ENCODE data around the gene MRPL41. TPM values are rescaled to one million over a fixed set of nuclear protein-coding genes. Genes with fewer than 3 reads are reported as not detected.

Gene MRPL41
- polyA plus RNA-seq = 9.4 and 28.4 TPM in 2 replicates

DNA sequence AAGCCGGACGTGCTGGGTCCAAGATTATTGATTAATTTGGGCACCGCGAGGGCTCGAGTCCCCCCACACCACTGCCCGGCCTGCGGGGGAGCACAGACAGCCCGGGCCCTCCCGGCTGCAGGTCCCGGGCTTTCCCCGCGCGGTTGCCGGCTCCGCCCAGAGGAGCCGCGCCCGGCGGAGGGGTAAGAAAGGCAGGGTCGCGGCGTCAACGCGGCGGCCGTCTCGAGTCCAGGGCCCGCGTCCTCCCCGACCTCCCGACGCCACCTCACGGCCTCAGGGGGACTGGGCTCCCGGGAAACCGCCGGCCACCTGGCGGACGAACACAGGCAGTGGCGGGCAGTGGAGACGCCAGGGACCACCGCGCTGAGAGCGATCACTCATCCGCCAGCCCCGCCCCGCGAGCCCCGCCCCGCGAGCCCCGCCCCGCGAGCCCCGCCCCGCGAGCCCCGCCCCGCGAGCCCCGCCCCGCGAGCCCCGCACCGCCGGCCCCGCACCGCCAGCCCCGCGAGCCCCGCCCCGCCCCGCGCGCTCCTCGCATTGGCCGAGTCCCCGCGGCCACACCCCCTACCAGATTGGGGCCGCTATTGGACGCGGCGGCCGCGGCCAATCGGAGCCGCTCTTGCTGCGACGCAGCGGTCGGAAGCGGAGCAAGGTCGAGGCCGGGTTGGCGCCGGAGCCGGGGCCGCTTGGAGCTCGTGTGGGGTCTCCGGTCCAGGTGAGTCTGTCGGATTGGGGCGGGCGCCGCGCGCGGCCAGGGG, at the start of gene MRPL41:
TSS of gene MRPL41 (plus strand) at position 616 of the 758 bp plus-strand sequence. CDS start 203 bp downstream, outside the sequence.

DNA sequence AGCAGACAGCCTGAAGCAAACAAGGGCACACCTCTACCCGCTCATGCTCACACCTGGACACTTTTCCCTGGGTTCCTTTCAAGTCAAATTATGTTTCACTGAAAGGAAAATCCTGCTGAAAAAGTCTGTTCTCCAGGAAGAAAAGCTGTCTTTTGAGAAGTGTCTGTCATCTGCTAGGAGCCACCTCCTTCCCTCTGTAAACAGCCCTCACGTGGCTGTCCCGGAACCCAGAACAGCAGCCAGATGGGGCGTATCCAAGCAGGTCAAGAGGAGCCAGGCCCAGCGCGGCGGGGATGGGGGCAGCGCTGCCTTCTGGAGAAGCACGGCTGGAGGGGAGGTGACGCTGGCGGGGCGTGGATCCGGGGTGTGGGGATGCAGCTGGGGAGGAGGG, 1.5 kb upstream of the MRPL41 start, which contains the start of gene PNPLA7:
TSS of gene PNPLA7 (minus strand) at position 172 of the 391 bp plus-strand sequence. CDS start 205 bp downstream, outside the sequence.

DNA sequence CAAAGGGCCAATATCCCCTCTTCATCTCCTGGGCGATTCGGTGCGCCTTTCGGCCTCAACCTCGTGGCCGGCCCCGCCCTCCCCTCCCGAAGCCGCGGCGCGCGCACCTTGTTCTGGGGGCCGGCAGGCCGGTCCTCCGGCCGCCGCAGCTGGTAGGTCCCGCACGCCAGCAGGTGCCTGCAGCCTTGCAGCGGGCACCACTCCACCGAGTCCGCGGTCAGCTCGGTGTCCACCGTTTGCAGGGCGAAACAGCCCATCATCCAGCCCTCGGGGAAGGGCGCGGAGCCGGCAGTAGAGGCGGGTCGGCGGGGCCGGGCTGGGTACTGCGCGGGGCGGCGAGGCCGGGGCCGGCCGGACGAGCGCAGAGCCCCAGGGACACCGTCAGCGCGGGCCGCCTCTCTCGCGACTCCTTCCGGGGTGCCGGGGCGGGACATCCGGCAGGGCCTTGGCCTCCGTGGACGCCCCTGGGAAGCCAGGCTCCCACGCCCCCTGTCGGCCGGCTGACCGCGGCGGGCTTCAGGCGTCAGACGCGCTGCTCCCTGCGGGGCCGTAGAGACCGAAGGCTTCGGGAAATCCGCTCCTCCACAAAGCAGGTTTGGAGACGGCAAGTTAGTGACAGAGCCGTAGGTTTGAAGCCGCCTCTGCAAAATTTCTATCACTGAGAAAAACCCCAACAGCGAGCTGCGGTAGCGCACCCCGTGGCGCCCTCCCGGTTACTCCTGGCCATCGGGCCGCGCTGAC, 27.0 kb downstream of the MRPL41 start, which contains the start of gene DPH7:
TSS of gene DPH7 (minus strand) at position 408 of the 741 bp plus-strand sequence. CDS start at position 260, 148 bp downstream.

DNA sequence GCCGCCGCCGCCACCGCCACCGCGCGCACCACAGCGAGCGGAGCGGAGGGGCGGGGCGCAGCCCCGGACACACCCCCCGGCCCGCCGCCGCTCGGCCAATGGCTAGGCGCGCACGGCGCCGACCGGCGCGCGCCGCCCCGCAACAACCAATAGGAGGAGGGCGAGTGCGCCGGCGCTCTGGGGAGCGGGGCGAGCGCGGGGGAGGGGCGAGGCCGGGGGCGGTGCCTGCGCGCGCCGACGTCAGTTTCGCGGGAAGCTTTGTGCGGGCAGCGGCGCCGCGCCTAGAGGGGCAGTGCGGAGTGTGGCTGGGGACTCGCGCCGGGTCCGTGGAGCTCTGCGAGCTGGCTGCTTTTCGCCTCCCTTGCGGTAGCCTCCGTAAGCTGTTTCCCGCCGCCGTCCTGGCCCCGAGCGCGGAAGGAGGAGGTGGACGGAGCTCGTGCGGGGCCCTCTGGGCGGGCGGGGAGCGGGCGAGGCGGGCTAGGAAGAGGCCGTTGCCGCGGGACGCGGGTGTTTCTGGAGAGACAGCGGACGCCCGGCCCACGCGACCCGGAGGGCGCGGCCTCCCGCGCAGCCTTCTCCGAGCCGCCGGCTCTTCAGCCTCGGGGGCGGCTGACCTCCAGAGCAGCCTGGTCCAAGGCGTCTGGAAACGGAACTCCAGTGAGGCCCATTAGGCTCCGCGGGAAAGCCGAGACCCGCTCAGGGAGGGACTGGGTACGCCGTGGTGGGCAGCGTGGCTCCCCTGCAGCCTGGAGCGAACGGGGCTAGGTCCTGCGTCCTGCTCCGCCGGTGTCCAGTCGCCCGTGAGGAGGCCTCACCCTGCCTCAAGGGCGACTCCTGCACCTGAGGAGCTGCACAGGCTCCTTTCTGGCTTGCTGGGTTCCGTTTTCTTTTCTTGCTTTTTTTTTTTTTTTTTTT, 39.0 kb downstream of the MRPL41 start, which contains the start of gene ZMYND19:
TSS of gene ZMYND19 (minus strand) at position 44 of the 915 bp plus-strand sequence. CDS start 249 bp downstream, outside the sequence.

Other genes starting within 250 kb of the MRPL41 start
- gene NRARP, start 249.6 kb upstream of the MRPL41 start, polyA plus RNA-seq = not detected in 2 replicates
- 1.2 TPM in 1 of 2 replicates, not detected in the other for gene EXD3, start 128.7 kb upstream of the MRPL41 start, polyA plus RNA-seq
- gene NOXA1, start 128.5 kb upstream of the MRPL41 start, polyA plus RNA-seq = not detected in 2 replicates
- gene ENTPD8, start 110.5 kb upstream of the MRPL41 start, polyA plus RNA-seq = not detected in 2 replicates
- gene NSMF, start 92.5 kb upstream of the MRPL41 start, polyA plus RNA-seq = 0.07 and 0.43 TPM in 2 replicates
- gene PNPLA7, start 1.5 kb upstream of the MRPL41 start, polyA plus RNA-seq = 1.1 TPM in 1 of 2 replicates, not detected in the other
- gene DPH7, start 27.0 kb downstream of the MRPL41 start, polyA plus RNA-seq = 2.9 and 3.4 TPM in 2 replicates
- gene ZMYND19, start 38.6 kb downstream of the MRPL41 start, polyA plus RNA-seq = 5.3 and 7.3 TPM in 2 replicates
- 2.4 TPM in 1 of 2 replicates, not detected in the other for gene ARRDC1, start 53.8 kb downstream of the MRPL41 start, polyA plus RNA-seq
- 6.5 and 11.2 TPM in 2 replicates for gene EHMT1, start 67.1 kb downstream of the MRPL41 start, polyA plus RNA-seq

All from Purkinje cell (primary cell).